Neutrophil (primary cell): Measurements from ENCODE around the gene ZIC2.

Experiments
- H3K27ac ChIP-seq: fragments of 200-600 bp; sonication (generic); 2 replicates; pipeline ENCODE4 v1.5.1; 2016; ENCODE audit warnings: mild to moderate bottlenecking, moderate library complexity
- H3K27me3 ChIP-seq: fragments of 200-600 bp; sonication (generic); 2 replicates; pipeline ENCODE4 v1.6.0; 2016; ENCODE audit warnings: mild to moderate bottlenecking
- H3K36me3 ChIP-seq: fragments of 200-600 bp; sonication (generic); 2 replicates; pipeline ENCODE4 v1.5.1; 2017
- H3K4me1 ChIP-seq, 2 experiments: fragments of 200-600 bp in 1 of 2; sonication (generic) in 1 of 2; 1 replicate in 1 of 2; 2 replicates in 1 of 2; pipeline versions ENCODE4 v1.5.1 to v1.6.1; 2013 to 2016; ENCODE audit warnings: low read depth in 1 of 2, low read length in 1 of 2, mild to moderate bottlenecking in 1 of 2, moderate library complexity in 1 of 2; ENCODE audit not compliant: control insufficient read depth in 1 of 2, insufficient read depth in 1 of 2
- H3K4me3 ChIP-seq, 2 experiments: fragments of 200-600 bp in 1 of 2; sonication (generic) in 1 of 2; 1 replicate in 1 of 2; 2 replicates in 1 of 2; pipeline ENCODE4 v1.5.1; 2013 to 2016; ENCODE audit warnings: low read depth in 1 of 2, low read length in 1 of 2, mild to moderate bottlenecking in 1 of 2, moderate library complexity in 1 of 2
- H3K9me3 ChIP-seq: fragments of 200-600 bp; sonication (generic); 2 replicates; pipeline ENCODE4 v1.5.1; 2016
- TF ChIP-seq, protein P1 (sequence below): fragments of 200-600 bp; sonication (generic); IDR thresholded peaks from 2 replicates; pipeline ENCODE4 v1.5.1; 2016; ENCODE audit warnings: antibody characterized with exemption

The ZIC2 gene

DNA sequence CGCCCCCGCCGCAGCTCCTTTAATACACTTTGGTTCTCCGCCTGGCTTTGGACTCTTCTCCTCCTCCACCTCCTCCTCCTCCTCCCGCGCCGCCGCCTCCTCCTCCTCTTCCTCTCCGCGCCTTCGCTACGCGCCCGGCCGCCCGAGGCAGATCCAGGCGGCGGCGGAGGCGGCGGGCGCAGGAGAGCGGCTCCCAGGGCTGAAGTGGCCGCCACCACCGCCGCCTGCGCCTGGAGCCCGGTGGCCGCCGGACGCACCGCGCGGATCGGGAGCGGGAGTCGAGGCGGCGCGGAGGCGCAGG is at the start of gene ZIC2:
Gene ZIC2, plus strand, starts transcription at position 50 of the 301 bp plus-strand sequence. CDS start 281 bp downstream, outside the sequence.
- TF ChIP-seq, protein P1, sequence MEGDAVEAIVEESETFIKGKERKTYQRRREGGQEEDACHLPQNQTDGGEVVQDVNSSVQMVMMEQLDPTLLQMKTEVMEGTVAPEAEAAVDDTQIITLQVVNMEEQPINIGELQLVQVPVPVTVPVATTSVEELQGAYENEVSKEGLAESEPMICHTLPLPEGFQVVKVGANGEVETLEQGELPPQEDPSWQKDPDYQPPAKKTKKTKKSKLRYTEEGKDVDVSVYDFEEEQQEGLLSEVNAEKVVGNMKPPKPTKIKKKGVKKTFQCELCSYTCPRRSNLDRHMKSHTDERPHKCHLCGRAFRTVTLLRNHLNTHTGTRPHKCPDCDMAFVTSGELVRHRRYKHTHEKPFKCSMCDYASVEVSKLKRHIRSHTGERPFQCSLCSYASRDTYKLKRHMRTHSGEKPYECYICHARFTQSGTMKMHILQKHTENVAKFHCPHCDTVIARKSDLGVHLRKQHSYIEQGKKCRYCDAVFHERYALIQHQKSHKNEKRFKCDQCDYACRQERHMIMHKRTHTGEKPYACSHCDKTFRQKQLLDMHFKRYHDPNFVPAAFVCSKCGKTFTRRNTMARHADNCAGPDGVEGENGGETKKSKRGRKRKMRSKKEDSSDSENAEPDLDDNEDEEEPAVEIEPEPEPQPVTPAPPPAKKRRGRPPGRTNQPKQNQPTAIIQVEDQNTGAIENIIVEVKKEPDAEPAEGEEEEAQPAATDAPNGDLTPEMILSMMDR, result no peak
- H3K4me3 ChIP-seq, result peak within 1 kb of the TSS; percentile 31 to 49
- peaks cover 100% of the 10 kb centered on the region for H3K27me3 ChIP-seq
- no peaks in the 10 kb centered on the region for H3K36me3 ChIP-seq
- no peak within 1 kb of the TSS for H3K27ac ChIP-seq
- peaks cover 11% of the 10 kb centered on the region for H3K9me3 ChIP-seq
- peaks cover 24 to 60% of the 10 kb centered on the region in 2 experiments for H3K4me1 ChIP-seq

DNA sequence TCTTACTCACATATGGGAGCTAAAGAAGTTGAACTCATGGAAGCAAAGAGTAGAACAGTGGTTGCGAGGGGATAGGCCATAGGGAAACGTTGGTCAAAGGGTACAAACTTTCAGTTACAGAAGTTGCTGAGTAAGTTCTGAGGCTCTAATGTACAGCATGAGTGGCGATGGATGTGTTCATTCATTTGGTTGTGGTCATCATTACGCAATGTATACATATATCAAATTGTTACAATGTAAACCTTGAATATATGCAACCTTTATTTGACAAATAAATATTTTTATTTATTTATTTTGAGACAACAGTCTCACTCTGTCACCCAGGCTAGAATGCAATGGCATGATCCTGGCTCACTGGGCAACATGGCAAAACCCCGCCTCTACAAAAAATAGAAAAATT is 48.7 kb upstream of the ZIC2 start:
- Histone ChIP-seq H3K36me3 (no peaks in the 10 kb centered on the region), H3K27me3 (peaks cover 56% of the 10 kb centered on the region), H3K4me3 (no peak overlapping the region), H3K27ac (no peak overlapping the region), H3K4me1 (no peaks in the 10 kb centered on the region), H3K9me3 (no peaks in the 10 kb centered on the region)
- TF ChIP-seq, protein P1, result no peak

DNA sequence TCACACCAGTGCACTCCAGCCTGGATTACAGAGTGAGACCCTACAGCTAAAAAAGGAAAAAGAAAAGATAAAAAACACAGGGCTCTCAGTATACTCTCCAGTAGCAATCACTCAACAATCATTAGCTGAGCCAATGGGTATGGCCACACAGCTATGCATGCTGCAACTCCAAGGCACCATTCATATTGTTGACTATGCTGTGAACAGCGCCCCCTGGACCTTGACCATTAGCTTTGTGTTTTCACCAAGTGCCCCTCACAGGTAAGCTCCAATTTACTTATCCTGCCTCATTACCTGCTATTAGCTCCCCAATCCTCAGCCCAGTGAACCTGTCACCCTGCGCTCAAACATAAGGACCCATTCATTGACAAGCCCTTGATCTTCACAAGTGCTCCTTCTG is 45.8 kb upstream of the ZIC2 start:
- TF ChIP-seq, protein P1, result no peak
- Histone ChIP-seq H3K27me3 (peaks cover 70% of the 10 kb centered on the region), H3K36me3 (no peaks in the 10 kb centered on the region)

DNA sequence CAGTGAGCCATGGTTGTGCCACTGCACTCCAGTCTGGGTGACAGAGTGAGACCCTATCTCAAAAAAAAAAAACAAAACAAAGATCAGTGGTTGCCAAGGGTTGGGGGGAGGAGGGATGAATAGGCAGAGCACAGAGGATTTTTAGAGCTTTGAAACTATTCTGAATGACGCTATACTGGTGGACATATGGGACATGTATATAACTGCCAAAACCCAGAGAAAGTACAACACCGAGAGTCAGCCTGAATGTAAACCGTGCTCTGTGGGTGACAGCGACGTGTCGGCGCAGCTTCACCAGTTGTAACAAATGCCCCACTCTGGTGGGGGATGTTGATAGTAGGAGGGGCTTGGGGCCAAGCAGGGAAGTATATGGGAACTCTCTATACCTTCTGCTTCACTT is 42.9 kb upstream of the ZIC2 start:
- no peaks in the 10 kb centered on the region for H3K9me3 ChIP-seq
- TF ChIP-seq, protein P1, result no peak
- H3K27me3 ChIP-seq, result peaks cover 76% of the 10 kb centered on the region

More for the DNA sequence above, 45.8 kb upstream of the ZIC2 start:
- no peak overlapping the region for H3K4me3 ChIP-seq
- H3K9me3 ChIP-seq, result no peaks in the 10 kb centered on the region
- no peaks in the 10 kb centered on the region for H3K4me1 ChIP-seq
- H3K27ac ChIP-seq, result no peak overlapping the region

DNA sequence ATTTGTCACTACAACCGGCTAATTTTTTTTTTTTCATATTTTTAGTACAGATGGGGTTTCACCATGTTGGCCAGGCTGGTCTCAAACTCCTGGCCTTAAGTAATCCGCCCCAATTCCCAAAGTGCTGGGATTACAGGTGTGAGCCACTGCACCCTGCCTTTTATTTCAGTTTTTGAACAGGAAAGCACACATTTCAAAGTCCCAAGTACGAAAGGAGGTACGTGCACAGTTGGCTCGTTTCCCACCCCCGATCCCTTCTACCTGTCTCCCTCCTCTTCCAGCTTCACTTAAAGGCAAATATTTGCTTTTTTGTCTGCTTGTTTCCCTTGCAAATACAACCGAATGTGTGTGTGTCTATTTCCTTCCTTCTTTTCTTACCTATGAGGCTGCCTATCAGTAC is 40.5 kb upstream of the ZIC2 start:
- Histone ChIP-seq H3K9me3 (no peaks in the 10 kb centered on the region), H3K4me3 (no peak overlapping the region), H3K36me3 (no peaks in the 10 kb centered on the region), H3K4me1 (no peaks in the 10 kb centered on the region), H3K27ac (no peak overlapping the region), H3K27me3 (peaks cover 78% of the 10 kb centered on the region)
- TF ChIP-seq, protein P1, result no peak

More for the DNA sequence above, 42.9 kb upstream of the ZIC2 start:
- Histone ChIP-seq H3K4me3 (no peak overlapping the region), H3K4me1 (no peaks in the 10 kb centered on the region), H3K27ac (no peak overlapping the region), H3K36me3 (no peaks in the 10 kb centered on the region)

DNA sequence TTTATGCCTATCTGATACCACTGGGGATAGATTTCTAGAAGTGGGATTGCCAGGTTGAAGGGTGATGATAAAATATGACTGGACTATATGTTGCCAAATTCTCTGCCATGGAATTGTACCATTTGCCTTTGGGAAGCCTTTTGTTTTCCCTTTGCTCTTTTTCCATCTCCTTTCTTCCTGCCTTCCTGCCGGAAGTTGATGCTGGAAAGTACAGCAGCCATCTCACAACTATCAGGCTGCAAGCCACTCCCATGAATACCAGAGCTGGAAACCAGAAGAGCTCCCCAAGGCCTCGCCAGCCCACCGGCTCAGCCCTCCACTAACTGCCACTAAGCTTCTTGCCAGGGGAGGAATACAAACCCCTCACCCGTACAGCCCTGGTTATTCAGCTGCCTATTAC is 39.7 kb upstream of the ZIC2 start:
- H3K4me1 ChIP-seq, result no peaks in the 10 kb centered on the region
- H3K4me3 ChIP-seq, result no peak overlapping the region
- H3K36me3 ChIP-seq, result no peaks in the 10 kb centered on the region
- no peak overlapping the region for H3K27ac ChIP-seq
- H3K27me3 ChIP-seq, result peaks cover 81% of the 10 kb centered on the region
- TF ChIP-seq, protein P1, result no peak
- H3K9me3 ChIP-seq, result no peaks in the 10 kb centered on the region
